ENCODE data around the gene EEF1AKMT3. TPM values are rescaled to one million over a fixed set of nuclear protein-coding genes. Genes with fewer than 3 reads are reported as not detected.
A peak's percentile ranks its signal among the peaks of the same experiment; 100 is the strongest.

The EEF1AKMT3 gene
- total and polyA plus RNA-seq, 2 donors = 1.3 to 2.4 TPM

DNA sequence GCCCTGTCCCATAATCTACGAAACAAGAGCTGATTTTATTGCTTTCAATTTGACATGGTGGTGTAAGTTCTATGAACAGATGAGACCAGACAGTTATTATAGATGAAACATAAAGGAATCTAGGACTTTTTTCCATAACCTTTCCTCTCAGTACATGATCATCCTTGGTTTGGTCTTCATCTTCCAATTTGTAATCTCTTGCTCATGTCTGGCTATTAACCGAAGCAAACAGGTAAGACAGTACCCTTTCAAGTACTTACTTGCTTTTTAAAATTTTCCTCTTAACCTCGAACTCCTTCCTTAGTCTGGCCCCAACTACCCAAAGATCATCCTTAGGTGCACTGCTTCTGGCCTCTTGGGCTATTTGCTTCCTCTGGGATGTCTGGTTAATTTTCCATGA, 26.4 kb upstream of the EEF1AKMT3 start:
- peaks cover 22 to 42% of the 10 kb centered on the region in 2 donors for H3K4me1 ChIP-seq (ENCODE audit: control insufficient read depth in 2 of 2, insufficient read depth in 2 of 2, low read length in 2 of 2)
- H3K36me3 ChIP-seq (ENCODE audit: control insufficient read depth in 2 of 2, insufficient read depth in 2 of 2, low read length in 1 of 2) = peaks cover 14 to 44% of the 10 kb centered on the region in 2 donors
- DNase-seq (ENCODE audit: low read depth in 6 of 9, low spot score in 9 of 9) = no peak
- H3K9me3 ChIP-seq (ENCODE audit: control insufficient read depth in 2 of 2, insufficient read depth in 1 of 2, low read length in 1 of 2) = no peaks in the 10 kb centered on the region
- peaks cover 0 to 2% of the 10 kb centered on the region in 2 donors for H3K27me3 ChIP-seq (ENCODE audit: control insufficient read depth in 2 of 2, insufficient read depth in 1 of 2, low read length in 1 of 2)
- no peak overlapping the region for H3K27ac ChIP-seq (ENCODE audit: low read depth in 1 of 2, low read length in 1 of 2)
- H3K4me3 ChIP-seq (ENCODE audit: low read length in 2 of 2) = no peak overlapping the region
- 95% methylated on average over 3 of the region's 3 CpGs for WGBS

DNA sequence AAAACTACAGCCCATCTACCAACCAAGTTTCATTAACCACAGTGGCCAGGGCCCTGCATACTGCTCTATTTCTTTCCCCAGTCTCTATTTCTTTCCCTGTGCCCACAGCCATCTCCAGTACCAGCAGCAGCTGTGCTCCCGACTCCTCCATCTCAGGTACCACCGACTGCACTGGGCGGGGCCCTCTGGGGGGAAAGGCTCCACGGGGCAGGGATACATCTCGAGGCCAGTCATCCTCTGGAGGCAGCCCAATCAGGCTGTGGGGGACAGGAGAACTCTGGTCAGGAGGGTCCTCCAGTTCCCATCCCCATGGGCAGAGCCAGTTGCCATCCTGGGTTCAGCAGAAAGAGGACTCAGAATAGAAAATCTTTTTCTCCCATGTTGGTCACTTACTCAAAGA, 23.4 kb upstream of the EEF1AKMT3 start:
- H3K27me3 ChIP-seq (ENCODE audit: control insufficient read depth in 2 of 2, insufficient read depth in 1 of 2, low read length in 1 of 2) = peaks cover 0 to 2% of the 10 kb centered on the region in 2 donors
- no peak for DNase-seq (ENCODE audit: low read depth in 6 of 9, low spot score in 9 of 9)
- H3K4me1 ChIP-seq (ENCODE audit: control insufficient read depth in 2 of 2, insufficient read depth in 2 of 2, low read length in 2 of 2) = peaks cover 25 to 48% of the 10 kb centered on the region in 2 donors

DNA sequence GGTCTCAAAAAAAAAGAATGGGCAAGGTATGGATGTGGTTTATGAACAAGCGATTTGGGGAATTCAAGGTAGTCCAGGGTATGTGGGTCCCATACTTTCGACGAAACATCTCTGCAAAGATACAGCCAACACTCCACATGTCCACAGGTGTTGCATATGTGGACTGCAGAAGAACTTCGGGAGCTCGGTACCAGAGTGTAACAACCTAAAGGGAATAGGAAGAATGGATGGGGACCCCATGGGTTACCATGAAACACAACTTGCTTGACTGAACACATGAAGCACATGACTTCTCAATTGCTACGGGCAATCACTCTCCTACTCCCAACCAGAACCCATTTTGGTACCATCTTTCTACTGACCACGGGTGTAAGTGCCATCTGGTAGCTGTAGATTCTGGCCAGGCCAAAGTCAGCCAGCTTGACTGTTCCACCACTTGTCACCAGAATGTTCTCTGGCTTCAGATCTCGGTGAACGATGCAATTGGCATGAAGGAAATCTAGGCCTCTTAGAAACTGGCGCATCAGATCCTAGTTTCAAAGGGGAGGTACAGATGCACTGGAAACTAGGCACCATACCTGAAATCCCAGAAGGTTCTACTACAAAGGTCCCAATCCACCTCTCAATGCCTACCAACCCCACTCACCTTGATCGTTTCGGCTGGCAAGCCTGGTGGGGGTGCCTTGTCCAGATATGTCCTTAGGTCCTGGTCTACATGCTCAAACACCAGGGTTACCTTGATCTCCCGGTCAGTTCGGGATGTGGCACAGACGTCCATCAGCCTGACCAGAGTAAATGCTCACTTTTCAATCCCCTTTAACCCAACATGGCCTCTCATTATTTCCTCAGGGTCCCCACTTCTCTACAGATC, 21.6 kb upstream of the EEF1AKMT3 start:
- WGBS = 95% methylated on average over 15 of the region's 15 CpGs
- Histone ChIP-seq H3K9me3 (ENCODE audit: control insufficient read depth in 2 of 2, insufficient read depth in 1 of 2, low read length in 1 of 2) (no peaks in the 10 kb centered on the region), H3K4me3 (ENCODE audit: low read length in 2 of 2) (peak overlapping the region in 1 of 2 donors; percentile 59), H3K4me1 (ENCODE audit: control insufficient read depth in 2 of 2, insufficient read depth in 2 of 2, low read length in 2 of 2) (peaks cover 19 to 43% of the 10 kb centered on the region in 2 donors), H3K27ac (ENCODE audit: low read depth in 1 of 2, low read length in 1 of 2) (no peak overlapping the region), H3K27me3 (ENCODE audit: control insufficient read depth in 2 of 2, insufficient read depth in 1 of 2, low read length in 1 of 2) (peaks cover 0 to 2% of the 10 kb centered on the region in 2 donors), H3K36me3 (ENCODE audit: control insufficient read depth in 2 of 2, insufficient read depth in 2 of 2, low read length in 1 of 2) (peaks cover 14 to 44% of the 10 kb centered on the region in 2 donors)
- DNase-seq (ENCODE audit: low read depth in 6 of 9, low spot score in 9 of 9) = no peak

More for the DNA sequence above, 23.4 kb upstream of the EEF1AKMT3 start:
- peaks cover 14 to 44% of the 10 kb centered on the region in 2 donors for H3K36me3 ChIP-seq (ENCODE audit: control insufficient read depth in 2 of 2, insufficient read depth in 2 of 2, low read length in 1 of 2)
- 98% methylated on average over 5 of the region's 5 CpGs for WGBS
- no peak overlapping the region for H3K27ac ChIP-seq (ENCODE audit: low read depth in 1 of 2, low read length in 1 of 2)
- no peaks in the 10 kb centered on the region for H3K9me3 ChIP-seq (ENCODE audit: control insufficient read depth in 2 of 2, insufficient read depth in 1 of 2, low read length in 1 of 2)
- no peak overlapping the region for H3K4me3 ChIP-seq (ENCODE audit: low read length in 2 of 2)

DNA sequence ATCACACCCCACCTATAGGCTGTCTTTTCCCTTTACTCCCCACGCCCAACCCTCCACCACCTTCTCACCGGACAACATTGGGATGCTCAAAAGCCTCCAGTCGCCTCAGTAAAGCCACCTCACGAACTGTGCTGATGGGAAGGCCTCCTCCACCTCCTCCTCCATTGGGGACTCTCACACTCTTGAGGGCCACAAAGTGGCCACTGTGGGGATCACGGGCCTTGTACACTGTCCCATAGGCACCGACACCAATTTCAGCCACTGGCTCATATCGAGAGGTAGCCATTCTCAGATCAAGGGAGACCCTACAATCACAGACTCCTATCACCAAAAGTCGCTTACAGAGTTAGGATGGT, 21.0 kb upstream of the EEF1AKMT3 start:
- 17% methylated on average over 8 of the region's 8 CpGs for WGBS
- DNase-seq (ENCODE audit: low read depth in 6 of 9, low spot score in 9 of 9) = no peak
- Histone ChIP-seq H3K4me1 (ENCODE audit: control insufficient read depth in 2 of 2, insufficient read depth in 2 of 2, low read length in 2 of 2) (peaks cover 23 to 49% of the 10 kb centered on the region in 2 donors), H3K9me3 (ENCODE audit: control insufficient read depth in 2 of 2, insufficient read depth in 1 of 2, low read length in 1 of 2) (no peaks in the 10 kb centered on the region), H3K4me3 (ENCODE audit: low read length in 2 of 2) (peak overlapping the region; percentile 59 to 81), H3K27ac (ENCODE audit: low read depth in 1 of 2, low read length in 1 of 2) (no peak overlapping the region), H3K36me3 (ENCODE audit: control insufficient read depth in 2 of 2, insufficient read depth in 2 of 2, low read length in 1 of 2) (peaks cover 13 to 40% of the 10 kb centered on the region in 2 donors), H3K27me3 (ENCODE audit: control insufficient read depth in 2 of 2, insufficient read depth in 1 of 2, low read length in 1 of 2) (peaks cover 2 to 8% of the 10 kb centered on the region in 2 donors)

DNA sequence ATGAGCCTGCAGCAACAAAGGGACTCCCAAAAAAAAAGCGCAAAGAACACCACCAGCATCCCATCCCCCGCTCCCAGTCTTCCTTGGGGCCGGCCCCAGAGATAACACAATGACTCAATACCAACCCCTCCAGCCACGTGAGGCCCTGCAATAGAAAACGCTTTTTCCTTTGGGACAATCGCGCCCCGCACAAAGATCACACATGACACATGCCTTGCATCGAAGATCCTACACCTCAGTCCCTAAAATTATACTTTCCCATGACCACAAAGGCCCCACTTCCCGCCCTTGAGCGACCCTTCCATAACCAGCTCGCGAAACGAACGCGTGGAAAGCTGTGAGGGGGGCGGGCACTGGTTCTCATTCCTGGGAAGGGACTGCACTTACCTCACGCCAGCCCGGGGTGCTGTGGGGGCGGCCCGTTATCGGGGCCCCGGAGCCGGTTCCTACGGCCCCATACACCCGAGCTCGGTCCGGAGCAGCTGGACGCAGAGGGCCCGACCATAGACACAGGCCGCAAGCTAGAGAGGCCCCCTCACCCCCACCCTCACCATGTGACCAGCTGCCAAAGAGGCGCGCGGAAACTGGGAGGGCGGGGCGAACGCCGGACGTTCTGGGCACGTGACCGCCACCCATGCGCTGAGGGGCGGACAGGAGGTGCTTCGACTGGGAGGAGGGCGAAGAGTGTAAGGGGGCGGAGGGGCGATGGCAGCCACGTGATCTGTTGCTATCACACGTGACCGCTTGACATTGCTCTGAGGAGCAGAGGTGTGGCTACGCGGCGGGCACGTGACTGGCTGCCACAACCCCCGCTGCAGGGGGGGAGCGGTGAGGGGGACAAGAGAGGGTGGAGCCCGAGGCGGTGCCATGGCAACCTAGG, 20.4 kb upstream of the EEF1AKMT3 start, which contains the start of gene CDK4:
Gene CDK4, minus strand, starts transcription at position 523 of the 880 bp plus-strand sequence. CDS start 593 bp downstream, outside the sequence.
- Histone ChIP-seq H3K9me3 (ENCODE audit: control insufficient read depth in 2 of 2, insufficient read depth in 1 of 2, low read length in 1 of 2) (peaks cover 0 to 2% of the 10 kb centered on the region in 2 donors), H3K36me3 (ENCODE audit: control insufficient read depth in 2 of 2, insufficient read depth in 2 of 2, low read length in 1 of 2) (peaks cover 8 to 34% of the 10 kb centered on the region in 2 donors), H3K4me1 (ENCODE audit: control insufficient read depth in 2 of 2, insufficient read depth in 2 of 2, low read length in 2 of 2) (peaks cover 28 to 55% of the 10 kb centered on the region in 2 donors), H3K4me3 (ENCODE audit: low read length in 2 of 2) (peak within 1 kb of the TSS; percentile 59 to 81), H3K27me3 (ENCODE audit: control insufficient read depth in 2 of 2, insufficient read depth in 1 of 2, low read length in 1 of 2) (peaks cover 2 to 14% of the 10 kb centered on the region in 2 donors), H3K27ac (ENCODE audit: low read depth in 1 of 2, low read length in 1 of 2) (peak within 1 kb of the TSS; percentile 75 to 77)
- DNase-seq (ENCODE audit: low read depth in 6 of 9, low spot score in 9 of 9) = peak; percentile 91 to 99 (median 98)
- WGBS = under 1% methylated on average over 58 of the region's 58 CpGs

DNA sequence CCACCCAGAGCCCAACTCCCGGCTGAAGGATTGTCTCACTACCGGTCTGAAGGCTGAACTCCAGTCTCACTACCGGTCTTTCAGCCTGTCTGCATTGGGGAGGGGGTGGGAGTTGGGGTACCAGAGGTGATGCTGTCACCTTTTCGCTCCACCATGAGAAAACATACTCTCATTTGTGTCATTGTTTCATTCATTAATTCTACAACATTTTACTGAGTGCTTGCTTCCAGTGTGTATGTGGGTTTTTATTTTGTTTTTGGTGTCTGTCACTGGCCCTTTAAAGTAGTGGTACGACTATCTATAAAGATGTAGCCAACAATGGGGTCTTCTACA, 19.8 kb upstream of the EEF1AKMT3 start:
- peaks cover 0 to 2% of the 10 kb centered on the region in 2 donors for H3K9me3 ChIP-seq (ENCODE audit: control insufficient read depth in 2 of 2, insufficient read depth in 1 of 2, low read length in 1 of 2)
- peaks cover 28 to 55% of the 10 kb centered on the region in 2 donors for H3K4me1 ChIP-seq (ENCODE audit: control insufficient read depth in 2 of 2, insufficient read depth in 2 of 2, low read length in 2 of 2)
- H3K27ac ChIP-seq (ENCODE audit: low read depth in 1 of 2, low read length in 1 of 2) = peak overlapping the region; percentile 22 to 75
- DNase-seq (ENCODE audit: low read depth in 6 of 9, low spot score in 9 of 9) = no peak
- H3K27me3 ChIP-seq (ENCODE audit: control insufficient read depth in 2 of 2, insufficient read depth in 1 of 2, low read length in 1 of 2) = peaks cover 2 to 14% of the 10 kb centered on the region in 2 donors
- peak overlapping the region; percentile 17 to 43 for H3K4me3 ChIP-seq (ENCODE audit: low read length in 2 of 2)
- peaks cover 8 to 29% of the 10 kb centered on the region in 2 donors for H3K36me3 ChIP-seq (ENCODE audit: control insufficient read depth in 2 of 2, insufficient read depth in 2 of 2, low read length in 1 of 2)
- 4% methylated on average over 5 of the region's 5 CpGs for WGBS

DNA sequence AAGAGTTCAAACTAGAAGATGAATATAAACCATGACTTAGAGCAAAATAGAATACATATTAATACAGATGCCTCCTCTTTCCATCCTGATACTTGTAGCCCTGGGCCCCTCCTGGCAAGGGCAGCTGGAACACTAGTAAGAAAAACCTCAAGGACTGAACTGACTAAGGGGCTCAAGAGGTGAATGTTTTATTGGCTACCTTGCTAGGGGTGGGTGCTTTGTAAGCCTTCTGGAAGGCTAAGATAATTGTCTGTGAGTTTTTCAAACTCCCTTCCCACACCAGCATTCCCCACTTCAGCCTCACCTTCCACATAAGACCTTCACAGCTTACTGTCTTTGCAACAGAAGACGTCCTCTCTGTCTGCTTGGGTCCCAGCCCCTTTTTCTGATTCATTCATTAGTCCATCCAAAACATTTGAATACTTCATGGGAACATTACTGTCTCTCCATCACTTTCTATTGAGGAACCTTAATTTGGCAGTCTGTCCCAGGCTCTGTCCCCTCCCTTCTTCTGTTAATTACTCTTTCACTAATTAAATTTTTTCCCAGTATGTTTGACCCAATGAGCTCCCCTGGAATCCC, 18.6 kb upstream of the EEF1AKMT3 start:
- Histone ChIP-seq H3K9me3 (ENCODE audit: control insufficient read depth in 2 of 2, insufficient read depth in 1 of 2, low read length in 1 of 2) (peaks cover 0 to 2% of the 10 kb centered on the region in 2 donors), H3K4me1 (ENCODE audit: control insufficient read depth in 2 of 2, insufficient read depth in 2 of 2, low read length in 2 of 2) (peaks cover 28 to 55% of the 10 kb centered on the region in 2 donors), H3K36me3 (ENCODE audit: control insufficient read depth in 2 of 2, insufficient read depth in 2 of 2, low read length in 1 of 2) (peaks cover 15 to 30% of the 10 kb centered on the region in 2 donors), H3K27me3 (ENCODE audit: control insufficient read depth in 2 of 2, insufficient read depth in 1 of 2, low read length in 1 of 2) (peaks cover 2 to 14% of the 10 kb centered on the region in 2 donors), H3K27ac (ENCODE audit: low read depth in 1 of 2, low read length in 1 of 2) (peak overlapping the region in 1 of 2 donors; percentile 83), H3K4me3 (ENCODE audit: low read length in 2 of 2) (no peak overlapping the region)
- 78% methylated on average over 1 of the region's 1 CpG for WGBS
- no peak for DNase-seq (ENCODE audit: low read depth in 6 of 9, low spot score in 9 of 9)

DNA sequence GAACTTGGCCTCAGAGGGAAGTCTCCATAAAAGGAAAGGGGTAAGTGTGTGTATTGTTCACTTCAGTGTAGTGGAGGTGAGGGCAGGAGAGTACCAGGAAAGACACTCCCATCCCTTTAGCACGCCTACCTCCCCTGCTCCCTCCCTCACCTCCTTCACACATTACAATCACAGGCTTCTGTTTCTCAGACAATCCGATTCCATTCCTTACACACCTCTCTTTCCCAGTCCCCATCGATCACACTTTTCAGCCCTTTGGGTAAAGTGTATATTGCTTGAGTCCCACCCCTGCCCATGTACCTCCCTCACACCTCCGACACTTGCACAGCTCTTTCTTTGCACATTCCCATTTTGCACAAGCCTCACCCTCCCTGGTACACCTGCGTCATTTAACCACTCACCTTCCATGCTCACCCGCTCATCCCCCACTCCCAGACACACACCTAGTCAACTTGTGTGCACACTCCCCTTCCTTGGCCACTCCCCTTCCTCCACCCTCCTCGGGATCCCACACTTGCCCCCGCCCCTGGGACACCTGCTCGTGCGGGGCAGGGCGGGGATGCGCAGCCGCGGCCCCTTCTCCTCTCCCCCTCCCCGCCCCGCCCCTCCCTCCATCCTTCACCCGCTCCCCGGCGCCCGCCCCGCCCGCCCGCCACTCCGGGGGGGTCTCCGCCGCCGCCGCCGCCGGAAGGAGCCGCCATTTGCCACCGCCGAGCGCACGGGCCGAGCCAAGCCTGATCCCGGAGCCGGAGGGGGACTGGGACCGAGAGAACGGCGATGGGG, 17.8 kb upstream of the EEF1AKMT3 start, which contains the start of gene MARCHF9:
Gene MARCHF9, plus strand, starts transcription at position 693 of the 783 bp plus-strand sequence. CDS start 426 bp downstream, outside the sequence.
- H3K36me3 ChIP-seq (ENCODE audit: control insufficient read depth in 2 of 2, insufficient read depth in 2 of 2, low read length in 1 of 2) = peaks cover 16 to 28% of the 10 kb centered on the region in 2 donors
- 1% methylated on average over 41 of the region's 41 CpGs for WGBS
- peak; percentile 68 to 94 (median 87) for DNase-seq (ENCODE audit: low read depth in 6 of 9, low spot score in 9 of 9)
- peaks cover 0 to 2% of the 10 kb centered on the region in 2 donors for H3K9me3 ChIP-seq (ENCODE audit: control insufficient read depth in 2 of 2, insufficient read depth in 1 of 2, low read length in 1 of 2)
- peak within 1 kb of the TSS; percentile 81 to 83 for H3K27ac ChIP-seq (ENCODE audit: low read depth in 1 of 2, low read length in 1 of 2)
- H3K4me3 ChIP-seq (ENCODE audit: low read length in 2 of 2) = peak within 1 kb of the TSS; percentile 52 to 88
- peaks cover 2 to 14% of the 10 kb centered on the region in 2 donors for H3K27me3 ChIP-seq (ENCODE audit: control insufficient read depth in 2 of 2, insufficient read depth in 1 of 2, low read length in 1 of 2)
- peaks cover 28 to 55% of the 10 kb centered on the region in 2 donors for H3K4me1 ChIP-seq (ENCODE audit: control insufficient read depth in 2 of 2, insufficient read depth in 2 of 2, low read length in 2 of 2)
